ENCODE data around the gene PANK4.

DNA sequence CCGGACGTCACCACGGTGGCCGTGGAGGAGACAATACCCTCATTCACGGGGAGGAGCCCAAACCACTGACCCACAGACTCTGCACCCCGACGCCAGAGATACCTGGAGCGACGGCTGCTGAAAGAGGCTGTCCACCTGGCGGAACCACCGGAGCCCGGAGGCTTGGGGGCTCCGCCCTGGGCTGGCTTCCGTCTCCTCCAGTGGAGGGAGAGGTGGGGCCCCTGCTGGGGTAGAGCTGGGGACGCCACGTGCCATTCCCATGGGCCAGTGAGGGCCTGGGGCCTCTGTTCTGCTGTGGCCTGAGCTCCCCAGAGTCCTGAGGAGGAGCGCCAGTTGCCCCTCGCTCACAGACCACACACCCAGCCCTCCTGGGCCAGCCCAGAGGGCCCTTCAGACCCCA lies 36.8 kb upstream of the PANK4 start:
- TF ChIP-seq, protein P1, sequence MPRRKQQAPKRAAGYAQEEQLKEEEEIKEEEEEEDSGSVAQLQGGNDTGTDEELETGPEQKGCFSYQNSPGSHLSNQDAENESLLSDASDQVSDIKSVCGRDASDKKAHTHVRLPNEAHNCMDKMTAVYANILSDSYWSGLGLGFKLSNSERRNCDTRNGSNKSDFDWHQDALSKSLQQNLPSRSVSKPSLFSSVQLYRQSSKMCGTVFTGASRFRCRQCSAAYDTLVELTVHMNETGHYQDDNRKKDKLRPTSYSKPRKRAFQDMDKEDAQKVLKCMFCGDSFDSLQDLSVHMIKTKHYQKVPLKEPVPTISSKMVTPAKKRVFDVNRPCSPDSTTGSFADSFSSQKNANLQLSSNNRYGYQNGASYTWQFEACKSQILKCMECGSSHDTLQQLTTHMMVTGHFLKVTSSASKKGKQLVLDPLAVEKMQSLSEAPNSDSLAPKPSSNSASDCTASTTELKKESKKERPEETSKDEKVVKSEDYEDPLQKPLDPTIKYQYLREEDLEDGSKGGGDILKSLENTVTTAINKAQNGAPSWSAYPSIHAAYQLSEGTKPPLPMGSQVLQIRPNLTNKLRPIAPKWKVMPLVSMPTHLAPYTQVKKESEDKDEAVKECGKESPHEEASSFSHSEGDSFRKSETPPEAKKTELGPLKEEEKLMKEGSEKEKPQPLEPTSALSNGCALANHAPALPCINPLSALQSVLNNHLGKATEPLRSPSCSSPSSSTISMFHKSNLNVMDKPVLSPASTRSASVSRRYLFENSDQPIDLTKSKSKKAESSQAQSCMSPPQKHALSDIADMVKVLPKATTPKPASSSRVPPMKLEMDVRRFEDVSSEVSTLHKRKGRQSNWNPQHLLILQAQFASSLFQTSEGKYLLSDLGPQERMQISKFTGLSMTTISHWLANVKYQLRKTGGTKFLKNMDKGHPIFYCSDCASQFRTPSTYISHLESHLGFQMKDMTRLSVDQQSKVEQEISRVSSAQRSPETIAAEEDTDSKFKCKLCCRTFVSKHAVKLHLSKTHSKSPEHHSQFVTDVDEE (CRISPR knock-in tag; IDR thresholded peaks at IDR 0.05) = no peak
- TF ChIP-seq GLIS3 (CRISPR knock-in tag; IDR thresholded peaks at IDR 0.05) = no peak
- TF ChIP-seq, protein P2, sequence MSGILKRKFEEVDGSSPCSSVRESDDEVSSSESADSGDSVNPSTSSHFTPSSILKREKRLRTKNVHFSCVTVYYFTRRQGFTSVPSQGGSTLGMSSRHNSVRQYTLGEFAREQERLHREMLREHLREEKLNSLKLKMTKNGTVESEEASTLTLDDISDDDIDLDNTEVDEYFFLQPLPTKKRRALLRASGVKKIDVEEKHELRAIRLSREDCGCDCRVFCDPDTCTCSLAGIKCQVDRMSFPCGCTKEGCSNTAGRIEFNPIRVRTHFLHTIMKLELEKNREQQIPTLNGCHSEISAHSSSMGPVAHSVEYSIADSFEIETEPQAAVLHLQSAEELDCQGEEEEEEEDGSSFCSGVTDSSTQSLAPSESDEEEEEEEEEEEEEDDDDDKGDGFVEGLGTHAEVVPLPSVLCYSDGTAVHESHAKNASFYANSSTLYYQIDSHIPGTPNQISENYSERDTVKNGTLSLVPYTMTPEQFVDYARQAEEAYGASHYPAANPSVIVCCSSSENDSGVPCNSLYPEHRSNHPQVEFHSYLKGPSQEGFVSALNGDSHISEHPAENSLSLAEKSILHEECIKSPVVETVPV (CRISPR knock-in tag; IDR thresholded peaks at IDR 0.05) = no peak

Measured in SK-N-SH treated with all-trans-retinoic acid at 6 μM for 48 hours (cell line).